Stimulated activated CD4-positive, alpha-beta T cell treated with anti-CD3 and anti-CD28 coated beads, Interleukin-1b, Interleukin-23, amount 100 ng/mL, for 24 hours (primary cell): ENCODE data around the gene PHRF1.
"Not testable (repeated sequence)": the region's sequence is repeated elsewhere in the genome, so short reads cannot be mapped to it uniquely, and the experiment has no call there.

Experiments used
- DNase-seq, 4 experiments: peaks; one replicate each; pipeline ENCODE4 v3.0.0-alpha.2; 2020; ENCODE audit warnings: low read depth in 4 of 4, low spot score in 1 of 4

PHRF1 gene

GRCh38 chr11:573146-573759, 3.0 kb upstream of the PHRF1 start:
- DNase-seq: no peak

GRCh38 chr11:574031-574570, 2.2 kb upstream of the PHRF1 start:
- DNase-seq: not testable (repeated sequence)

GRCh38 chr11:574632-575312, 1.5 kb upstream of the PHRF1 start:
- DNase-seq: no peak

GRCh38 chr11:575313-575995, 816 bp upstream of the PHRF1 start:
- no peak for DNase-seq

GRCh38 chr11:576811-577610, 741 bp downstream of the PHRF1 start:
- DNase-seq: no peak

- no peak for DNase-seq
Observed at GRCh38 chr11:577611-577894, 1.3 kb downstream of the PHRF1 start.

GRCh38 chr11:578276-579035, 2.2 kb downstream of the PHRF1 start:
- no peak for DNase-seq

GRCh38 chr11:579830-580601, 3.7 kb downstream of the PHRF1 start:
- no peak for DNase-seq

- DNase-seq: no peak
Observed at GRCh38 chr11:581342-581741, 5.1 kb downstream of the PHRF1 start.

GRCh38 chr11:581752-582151, 5.5 kb downstream of the PHRF1 start:
- DNase-seq: no peak

- DNase-seq: no peak
Observed at GRCh38 chr11:584287-584686, 8.0 kb downstream of the PHRF1 start.

GRCh38 chr11:586376-587316, 10.4 kb downstream of the PHRF1 start:
- DNase-seq: no peak

GRCh38 chr11:587546-587945, 11.3 kb downstream of the PHRF1 start:
- no peak for DNase-seq

- DNase-seq: peak in 2 of 4 experiments; percentile 43 to 52
Observed at GRCh38 chr11:587978-588380, 11.7 kb downstream of the PHRF1 start.

- DNase-seq: no peak
Observed at GRCh38 chr11:589798-590197, 13.5 kb downstream of the PHRF1 start.

GRCh38 chr11:590997-591396, 14.7 kb downstream of the PHRF1 start:
- no peak for DNase-seq

GRCh38 chr11:592501-592900, 16.2 kb downstream of the PHRF1 start:
- no peak for DNase-seq

GRCh38 chr11:592918-593317, 16.6 kb downstream of the PHRF1 start:
- no peak for DNase-seq

GRCh38 chr11:593347-593746, 17.1 kb downstream of the PHRF1 start:
- DNase-seq: no peak
